IPS DF 6.9 (cell line): Measurements from ENCODE around the gene WDR86.

Experiments
- DNase-seq: peaks from one replicate; pipeline ENCODE4 v3.0.0-alpha.2; 2013; ENCODE audit warnings: low read depth, low spot score
- H3K27ac ChIP-seq: one replicate; pipeline ENCODE4 v1.5.1; 2013; ENCODE audit warnings: low read length, control low read depth
- H3K27me3 ChIP-seq: 2 replicates; pipeline ENCODE4 v1.6.1; 2013; ENCODE audit warnings: mild to moderate bottlenecking, low read length; ENCODE audit not compliant: control insufficient read depth, insufficient read depth
- H3K36me3 ChIP-seq: 2 replicates; pipeline ENCODE4 v1.6.1; 2013; ENCODE audit warnings: low read length; ENCODE audit not compliant: control insufficient read depth, insufficient read depth
- H3K4me1 ChIP-seq: 2 replicates; pipeline ENCODE4 v1.6.1; 2013; ENCODE audit warnings: low read length; ENCODE audit not compliant: control insufficient read depth, insufficient read depth
- H3K4me3 ChIP-seq: 2 replicates; pipeline ENCODE4 v1.5.1; 2013; ENCODE audit warnings: mild to moderate bottlenecking, low read length
- H3K9me3 ChIP-seq: 2 replicates; pipeline ENCODE4 v1.6.1; 2013; ENCODE audit warnings: low read length, inconsistent platforms; ENCODE audit not compliant: control insufficient read depth, insufficient read depth
- WGBS: extraction: QIAGEN DNeasy Blood & Tissue Kit; methylation state at CpG from one replicate; pipeline ENCODE4 v1.1.7; 2013; ENCODE audit warnings: mixed read lengths, missing lambda C conversion rate; ENCODE audit not compliant: insufficient read length, insufficient coverage; 5-methylcytosine and 5-hydroxymethylcytosine counted together

Gene WDR86

DNA sequence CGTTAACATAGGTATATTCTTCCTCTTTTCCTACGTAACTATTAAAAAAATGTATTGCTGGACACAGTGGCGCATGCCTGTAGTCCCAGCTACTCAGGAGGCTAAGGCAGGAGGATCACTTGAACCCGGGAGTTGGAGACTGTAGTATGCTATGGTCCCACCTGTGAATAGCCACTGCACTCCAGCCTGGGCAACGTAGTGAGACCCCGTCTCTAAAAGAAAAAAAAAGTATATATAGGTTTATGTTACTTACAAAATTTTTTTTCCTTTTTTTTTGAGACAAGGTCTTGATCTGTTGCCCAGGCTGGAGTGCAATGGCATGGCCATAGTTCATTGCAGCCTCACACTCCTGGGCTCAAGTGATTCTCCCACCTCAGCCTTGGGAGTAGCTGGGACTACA is 62.6 kb downstream of the WDR86 start:
- no peak for DNase-seq
- H3K27me3 ChIP-seq, result no peaks in the 10 kb centered on the region
- H3K9me3 ChIP-seq, result no peaks in the 10 kb centered on the region
- no peak overlapping the region for H3K27ac ChIP-seq
- H3K4me3 ChIP-seq, result no peak overlapping the region
- no CpG with 5 or more reads among the region's 6 CpGs for WGBS
- no peaks in the 10 kb centered on the region for H3K4me1 ChIP-seq
- peaks cover 6% of the 10 kb centered on the region; the same call in 1 of the 2 replicates for H3K36me3 ChIP-seq

DNA sequence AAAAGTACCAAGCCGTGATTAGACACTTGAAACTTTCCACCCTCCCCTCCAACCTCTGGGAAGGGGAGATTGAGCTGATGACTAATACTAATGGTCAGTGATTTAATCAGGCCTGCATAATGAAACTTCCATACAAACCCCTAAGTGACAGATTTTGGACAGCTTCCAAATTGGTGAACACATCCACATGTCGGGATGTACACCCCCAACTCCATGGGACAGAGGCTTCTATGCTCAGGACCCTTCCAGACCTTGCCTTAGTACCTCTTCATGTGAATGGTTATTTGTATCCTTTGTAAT is 63.4 kb downstream of the WDR86 start:
- no peaks in the 10 kb centered on the region for H3K27me3 ChIP-seq
- H3K4me1 ChIP-seq, result no peaks in the 10 kb centered on the region
- DNase-seq, result no peak
- H3K36me3 ChIP-seq, result peaks cover 4% of the 10 kb centered on the region; the same call in 1 of the 2 replicates
- H3K27ac ChIP-seq, result no peak overlapping the region
- H3K4me3 ChIP-seq, result no peak overlapping the region
- H3K9me3 ChIP-seq, result no peaks in the 10 kb centered on the region
- WGBS, result no CpG with 5 or more reads among the region's 2 CpGs

DNA sequence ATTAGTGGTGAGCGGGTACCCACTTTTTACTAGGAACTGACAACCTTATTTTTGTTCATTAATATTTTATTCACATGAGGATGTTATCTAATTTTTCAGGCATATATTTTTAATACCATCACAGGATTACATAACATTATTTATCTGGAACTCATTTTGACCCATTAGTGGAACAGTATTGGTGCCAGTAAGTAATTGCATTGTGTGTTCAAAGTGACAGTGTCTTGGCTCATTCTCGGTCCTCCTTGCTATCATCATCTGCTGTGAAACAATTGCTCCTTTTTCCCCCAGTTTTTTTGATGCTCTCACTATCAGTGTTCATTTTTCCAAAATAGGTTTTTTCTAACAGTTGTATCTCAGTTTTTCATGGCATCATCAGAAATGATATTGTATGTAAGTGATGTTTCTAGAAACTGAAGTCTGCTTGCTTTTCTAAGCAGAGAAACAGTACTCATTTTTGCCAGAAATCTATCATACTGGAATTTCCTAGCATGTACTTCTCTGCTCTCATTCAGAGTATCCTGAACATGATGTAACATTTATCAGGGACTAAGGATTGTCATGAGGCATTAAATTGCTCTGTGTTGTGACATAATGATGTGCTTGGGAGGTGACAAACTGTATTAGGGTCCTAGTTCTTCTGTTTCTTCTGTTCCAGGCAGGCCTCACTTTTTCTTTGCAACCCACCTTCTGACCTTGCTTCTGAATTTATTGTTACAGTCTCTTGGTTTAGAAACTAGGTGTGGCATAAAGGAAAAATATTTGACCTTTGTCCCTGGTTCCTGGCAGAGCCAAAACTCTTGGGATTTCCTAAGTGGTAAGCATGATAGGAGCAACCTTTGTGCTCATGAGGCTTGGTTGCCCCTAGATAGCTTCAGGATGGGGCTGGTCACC is 64.0 kb downstream of the WDR86 start:
- Histone ChIP-seq H3K27ac (no peak overlapping the region), H3K4me1 (no peaks in the 10 kb centered on the region), H3K27me3 (no peaks in the 10 kb centered on the region), H3K36me3 (peaks cover 4% of the 10 kb centered on the region; the same call in 1 of the 2 replicates), H3K4me3 (no peak overlapping the region), H3K9me3 (no peaks in the 10 kb centered on the region)
- DNase-seq, result no peak
- no CpG with 5 or more reads among the region's 2 CpGs for WGBS

DNA sequence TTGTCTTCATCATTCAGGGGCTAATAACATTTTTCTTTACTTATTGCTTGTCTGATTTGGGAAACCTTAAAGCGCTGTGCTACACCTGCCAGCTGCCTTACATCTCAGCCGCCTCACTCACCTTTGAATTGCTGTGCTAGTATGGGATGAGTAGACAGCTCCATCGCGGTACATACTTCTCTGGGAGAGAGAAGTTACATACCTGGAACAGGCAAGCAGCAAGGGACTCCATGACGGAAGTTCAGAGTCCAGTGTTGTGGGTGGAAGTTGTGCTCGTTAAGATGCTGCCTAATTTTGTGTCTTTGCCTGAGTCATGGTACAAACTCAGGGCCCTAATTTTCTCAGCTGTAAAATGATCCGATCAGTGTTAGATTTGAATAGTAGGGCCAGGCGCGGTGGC is 66.3 kb downstream of the WDR86 start:
- no peaks in the 10 kb centered on the region for H3K9me3 ChIP-seq
- no CpG with 5 or more reads among the region's 9 CpGs for WGBS
- H3K4me3 ChIP-seq, result no peak overlapping the region
- no peak for DNase-seq
- no peak overlapping the region for H3K27ac ChIP-seq
- no peaks in the 10 kb centered on the region for H3K4me1 ChIP-seq
- peaks cover 4% of the 10 kb centered on the region; the same call in 1 of the 2 replicates for H3K36me3 ChIP-seq
- H3K27me3 ChIP-seq, result no peaks in the 10 kb centered on the region

DNA sequence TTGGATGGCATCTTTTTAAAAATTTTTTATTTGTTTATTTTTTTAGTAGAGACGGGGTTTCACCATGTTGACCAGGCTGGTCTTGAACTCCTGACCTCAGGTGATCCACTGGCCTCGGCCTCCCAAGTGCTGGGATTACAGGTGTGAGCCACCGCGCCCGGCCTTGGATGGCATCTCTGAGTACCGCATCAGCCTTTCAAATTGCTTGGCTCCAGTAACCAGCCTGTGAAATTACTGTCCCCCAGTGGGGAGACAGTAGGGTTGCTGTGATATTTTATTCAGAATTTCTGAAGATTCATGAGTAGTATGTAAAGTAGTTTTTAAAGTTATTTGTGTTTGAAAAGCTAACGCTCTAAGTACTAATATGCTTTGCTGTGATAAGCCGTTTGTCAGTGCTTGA is 67.0 kb downstream of the WDR86 start:
- H3K36me3 ChIP-seq, result peaks cover 4% of the 10 kb centered on the region; the same call in 1 of the 2 replicates
- no peak overlapping the region for H3K27ac ChIP-seq
- DNase-seq, result no peak
- H3K4me3 ChIP-seq, result no peak overlapping the region
- no peaks in the 10 kb centered on the region for H3K4me1 ChIP-seq
- H3K9me3 ChIP-seq, result no peaks in the 10 kb centered on the region
- 100% methylated on average over 1 of the region's 8 CpGs for WGBS
- H3K27me3 ChIP-seq, result no peaks in the 10 kb centered on the region

DNA sequence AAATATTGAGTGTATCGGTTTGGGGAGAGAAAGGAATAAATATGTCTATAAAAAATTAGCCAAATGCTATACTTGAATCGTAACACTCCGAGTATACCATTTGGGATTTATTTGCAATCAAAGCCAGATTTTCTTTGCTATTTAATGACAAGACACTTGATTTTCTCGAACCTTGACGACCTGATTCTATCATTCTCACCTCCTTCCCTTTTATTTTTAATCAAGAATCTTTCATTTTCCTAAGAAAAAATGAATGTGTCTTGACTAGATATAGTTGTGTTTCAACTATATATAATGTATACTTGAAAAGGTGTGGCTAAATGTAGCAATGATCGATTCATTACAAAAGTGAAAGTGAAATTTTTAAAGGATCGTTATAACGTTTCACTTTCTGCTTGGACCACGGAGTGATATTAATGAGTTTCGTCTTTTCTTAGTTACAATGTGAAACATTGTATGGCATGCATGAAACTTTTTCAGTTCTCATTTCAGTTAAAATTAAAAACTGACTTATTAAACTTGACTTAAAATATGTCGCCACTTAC is 67.7 kb downstream of the WDR86 start:
- DNase-seq, result no peak
- Histone ChIP-seq H3K36me3 (peaks cover 4% of the 10 kb centered on the region; the same call in 1 of the 2 replicates), H3K27me3 (no peaks in the 10 kb centered on the region), H3K9me3 (no peaks in the 10 kb centered on the region), H3K4me3 (peak overlapping the region; percentile 97; the same call in 1 of the 2 replicates), H3K27ac (no peak overlapping the region), H3K4me1 (no peaks in the 10 kb centered on the region)
- WGBS, result no CpG with 5 or more reads among the region's 11 CpGs

DNA sequence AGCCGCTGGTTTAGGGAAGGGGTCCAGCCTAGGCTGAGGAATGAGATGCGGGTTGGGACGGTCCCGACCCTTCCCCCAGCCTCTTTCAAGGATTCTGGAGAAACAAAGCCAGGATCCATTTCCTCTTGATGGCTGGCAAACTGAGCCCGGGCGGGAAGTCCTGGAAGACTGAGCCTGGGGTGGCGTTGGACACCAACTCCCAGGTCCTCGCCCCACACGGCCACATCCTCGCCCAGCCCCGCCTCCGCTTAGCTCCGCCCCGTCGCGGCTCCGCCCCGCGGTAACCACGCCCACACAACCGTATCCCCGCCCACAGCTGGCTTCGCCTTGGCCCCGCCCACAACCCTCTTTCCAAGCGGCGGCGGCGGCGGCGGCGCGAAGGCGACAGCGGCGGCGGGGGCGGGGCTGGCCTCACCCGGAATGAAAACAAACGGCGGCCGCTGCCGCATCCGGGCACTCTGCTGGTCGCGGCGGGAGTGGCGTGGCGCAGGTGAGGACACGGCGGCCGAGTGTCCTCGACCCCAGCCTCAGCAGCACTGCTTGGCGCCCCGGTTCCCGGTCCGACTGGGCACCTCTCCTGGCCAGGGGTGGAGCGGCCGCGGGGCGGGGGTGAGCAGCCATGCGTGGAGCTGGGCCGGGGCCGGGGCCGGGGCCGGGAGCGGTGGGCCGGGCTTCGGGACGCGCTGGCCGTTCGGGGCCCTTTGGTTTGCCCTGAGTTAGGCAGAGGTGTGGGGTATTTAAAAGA is 68.3 kb downstream of the WDR86 start, which contains the start of gene NUB1:
Gene NUB1, plus strand, starts transcription at position 456 of the 745 bp plus-strand sequence. CDS start 3,538 bp downstream, outside the sequence.
- Histone ChIP-seq H3K36me3 (peaks cover 3% of the 10 kb centered on the region; the same call in 1 of the 2 replicates), H3K4me3 (peak within 1 kb of the TSS; percentile 97), H3K9me3 (no peaks in the 10 kb centered on the region), H3K27ac (no peak within 1 kb of the TSS), H3K27me3 (no peaks in the 10 kb centered on the region), H3K4me1 (no peaks in the 10 kb centered on the region)
- peak; percentile 45 for DNase-seq
- no CpG with 5 or more reads among the region's 72 CpGs for WGBS

DNA sequence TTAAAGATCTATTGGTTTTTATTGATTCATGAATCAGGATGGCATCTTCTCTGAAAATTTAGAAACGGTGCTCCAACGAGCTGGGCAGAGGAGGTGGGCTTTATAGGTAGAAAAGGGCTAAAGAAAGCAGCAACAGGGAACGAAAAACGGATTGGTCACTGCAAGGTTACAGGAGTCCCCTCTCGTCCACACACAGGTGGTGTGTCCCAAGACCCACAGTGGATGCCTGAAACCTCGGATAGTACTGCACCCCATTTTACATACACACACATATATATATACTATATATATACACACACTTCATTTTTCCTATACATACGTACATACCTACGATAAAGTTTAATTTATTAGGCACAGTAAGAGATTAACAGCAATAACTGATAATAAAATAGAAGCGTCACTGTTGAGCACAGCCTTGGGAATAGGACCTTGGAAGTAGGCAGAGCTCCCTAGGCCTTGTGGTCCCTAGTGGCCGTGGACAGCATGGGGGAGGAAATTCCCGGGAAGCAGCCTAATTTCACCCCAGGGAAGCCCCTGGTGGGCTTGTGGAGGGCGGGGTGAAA is 69.0 kb downstream of the WDR86 start:
- H3K4me1 ChIP-seq, result no peaks in the 10 kb centered on the region
- H3K27me3 ChIP-seq, result no peaks in the 10 kb centered on the region
- no peaks in the 10 kb centered on the region for H3K9me3 ChIP-seq
- peak overlapping the region; percentile 20; the same call in 1 of the 2 replicates for H3K4me3 ChIP-seq
- H3K36me3 ChIP-seq, result no peaks in the 10 kb centered on the region; the same call in 1 of the 2 replicates
- H3K27ac ChIP-seq, result no peak overlapping the region
- WGBS, result 100% methylated on average over 2 of the region's 12 CpGs
- DNase-seq, result no peak

DNA sequence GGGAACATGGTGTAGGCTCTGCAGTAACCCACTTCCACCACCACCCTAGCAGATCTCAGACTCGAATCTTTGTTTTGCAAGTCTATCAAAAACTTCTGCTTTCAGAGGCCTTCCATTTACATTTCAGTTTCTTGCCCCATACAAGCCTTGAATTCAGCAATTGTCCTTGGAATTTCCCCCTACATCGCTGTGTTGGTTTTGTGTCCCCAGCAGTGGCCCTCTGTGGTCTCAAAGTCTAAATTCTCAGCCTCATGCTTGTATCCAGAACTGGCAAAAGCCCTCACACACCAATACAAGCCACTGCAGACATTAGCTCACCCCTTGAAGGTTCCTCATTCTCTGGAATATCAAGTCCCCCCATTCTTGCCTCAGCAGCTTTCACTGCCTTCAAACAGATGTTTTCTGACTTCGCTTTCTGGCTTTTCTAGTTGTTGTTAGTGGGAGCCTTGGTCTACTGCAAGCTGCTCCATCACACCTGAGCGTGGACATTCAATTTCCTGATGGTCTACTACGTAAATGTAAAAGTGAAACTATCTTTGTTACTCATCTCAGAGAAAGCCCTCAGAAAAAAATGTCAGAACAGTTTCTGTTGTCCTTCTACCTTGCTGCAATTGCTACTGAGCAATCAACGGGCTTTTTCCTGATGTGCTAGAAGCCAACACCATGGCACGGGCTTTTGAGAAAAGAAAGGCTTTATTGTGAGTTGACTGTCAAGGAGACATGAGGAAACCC is 70.0 kb downstream of the WDR86 start:
- Histone ChIP-seq H3K4me1 (no peaks in the 10 kb centered on the region), H3K9me3 (no peaks in the 10 kb centered on the region), H3K27me3 (no peaks in the 10 kb centered on the region), H3K4me3 (no peak overlapping the region), H3K36me3 (no peaks in the 10 kb centered on the region), H3K27ac (no peak overlapping the region)
- no peak for DNase-seq
- WGBS, result no CpG with 5 or more reads among the region's 7 CpGs
